Activated naive CD4-positive, alpha-beta T cell treated with anti-CD3 and anti-CD28 coated beads, Interleukin-2, amount 50 U/mL, for 72 hours (primary cell): ENCODE measurements around the gene SPPL2A. TPM values are rescaled to one million over a fixed set of nuclear protein-coding genes. Genes with fewer than 3 reads are reported as not detected.
"Not testable (repeated sequence)": the region's sequence is repeated elsewhere in the genome, so short reads cannot be mapped to it uniquely, and the experiment has no call there.

Source experiments
- ATAC-seq, 2 donors: fragments of 150-1000 bp; cut with Tn5 transposase; 2 replicates each; pipeline ENCODE4 v1.10.0; 2021; ENCODE audit warnings: mild to moderate bottlenecking in 2 of 2, moderate library complexity in 2 of 2
- DNase-seq, 2 donors: peaks; one replicate each; pipeline ENCODE4 v3.0.0; 2021 to 2022; ENCODE audit warnings: low spot score in 2 of 2
- H3K27ac Mint-ChIP-seq, 2 donors: one replicate each; pipeline ENCODE4 v1.8.0; 2022; ENCODE audit warnings: mild to moderate bottlenecking in 2 of 2, mixed read lengths in 2 of 2
- H3K36me3 Mint-ChIP-seq, 2 donors: one replicate each; pipeline ENCODE4 v1.8.0; 2022; ENCODE audit warnings: mixed read lengths in 2 of 2
- H3K9me3 Mint-ChIP-seq, 2 donors: one replicate each; pipeline ENCODE4 v1.8.0; 2022; ENCODE audit warnings: mixed read lengths in 2 of 2
- total RNA-seq, 2 donors: library from RNA; stranded (reverse); gene quantifications; one replicate each; pipeline ENCODE4 v1.2.3, GENCODE V29; 2022

The SPPL2A gene
- total RNA-seq, 2 donors from 2014 or later = 61.0 to 68.1 TPM

DNA sequence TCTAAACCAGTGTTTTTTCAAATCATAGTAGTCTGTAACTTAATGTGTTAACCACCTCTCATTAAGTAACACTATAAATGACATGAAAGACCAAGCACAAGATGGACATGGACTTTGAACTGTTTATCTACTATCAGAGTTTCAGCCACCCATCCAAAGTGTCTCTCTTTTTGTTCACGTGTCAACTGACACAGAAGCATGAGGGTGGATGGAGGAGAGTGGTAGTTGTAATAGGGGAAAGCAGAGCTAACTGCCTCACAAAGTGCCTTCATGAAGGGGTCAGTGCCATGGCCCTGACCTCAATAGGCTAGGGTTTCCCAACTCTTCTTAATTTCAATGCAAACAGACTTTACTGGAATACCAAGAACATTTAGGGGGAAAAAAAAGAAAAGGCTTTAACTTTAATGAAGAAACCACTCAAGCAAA is 46.8 kb downstream of the SPPL2A start:
- Mint-ChIP-seq H3K9me3 (no peaks in the 10 kb centered on the region), H3K27ac (no peak overlapping the region), H3K36me3 (peaks cover 0 to 4% of the 10 kb centered on the region in 2 donors)
- ATAC-seq = no peak
- no peak for DNase-seq

DNA sequence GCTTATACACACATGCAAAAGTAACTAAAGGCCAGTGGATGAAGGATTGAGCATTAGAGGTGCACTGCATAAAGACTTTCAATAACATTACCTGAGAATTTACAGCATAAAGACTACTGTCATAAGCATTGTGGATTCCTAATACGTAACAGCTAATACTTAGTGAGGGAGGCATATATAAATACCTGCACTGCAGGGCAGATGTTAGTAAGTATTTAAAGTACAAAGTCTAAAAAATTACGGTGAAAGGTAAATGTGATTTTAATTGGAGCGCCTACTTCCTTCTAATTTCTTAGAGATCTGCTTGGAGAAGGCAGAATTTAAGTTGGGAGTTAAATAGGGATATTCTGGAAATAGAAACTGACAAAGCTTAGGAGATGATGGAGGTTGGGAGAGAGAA is 53.5 kb downstream of the SPPL2A start:
- no peak for ATAC-seq
- Mint-ChIP-seq H3K27ac (no peak overlapping the region), H3K9me3 (no peaks in the 10 kb centered on the region), H3K36me3 (no peaks in the 10 kb centered on the region)
- no peak for DNase-seq

- ATAC-seq (no peak), DNase-seq (no peak)
- Mint-ChIP-seq H3K27ac (no peak overlapping the region), H3K9me3 (no peaks in the 10 kb centered on the region), H3K36me3 (no peaks in the 10 kb centered on the region)
Observed at GRCh38 chr15:50710585-50710984, 54.9 kb downstream of the SPPL2A start.

DNA sequence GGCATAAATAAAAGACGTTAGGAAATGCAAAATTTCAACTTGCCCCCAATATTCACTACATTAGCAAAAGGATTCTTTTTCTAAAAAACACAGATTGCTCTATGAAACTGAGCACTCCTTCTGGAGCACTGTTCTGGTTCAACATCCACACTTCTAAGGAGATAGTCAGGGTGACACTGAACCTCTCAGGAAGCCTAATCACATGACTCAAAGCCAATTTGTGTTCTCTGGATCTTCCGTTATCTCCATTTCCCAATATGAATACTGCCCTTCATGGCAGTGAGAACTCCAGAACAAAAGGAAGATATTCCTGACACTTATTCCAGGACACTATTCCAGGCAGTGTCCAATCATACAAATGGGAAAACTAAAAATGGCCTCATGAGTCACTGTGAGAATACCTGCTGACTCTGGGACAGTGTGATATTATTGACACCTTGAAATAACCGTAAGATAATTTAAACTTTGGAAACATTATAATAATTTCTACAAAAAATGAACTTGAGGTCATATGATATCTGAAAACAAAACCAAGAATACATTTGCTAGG is 57.6 kb downstream of the SPPL2A start:
- DNase-seq (no peak), ATAC-seq (no peak)
- Mint-ChIP-seq H3K9me3 (no peaks in the 10 kb centered on the region), H3K27ac (no peak overlapping the region), H3K36me3 (no peaks in the 10 kb centered on the region)

DNA sequence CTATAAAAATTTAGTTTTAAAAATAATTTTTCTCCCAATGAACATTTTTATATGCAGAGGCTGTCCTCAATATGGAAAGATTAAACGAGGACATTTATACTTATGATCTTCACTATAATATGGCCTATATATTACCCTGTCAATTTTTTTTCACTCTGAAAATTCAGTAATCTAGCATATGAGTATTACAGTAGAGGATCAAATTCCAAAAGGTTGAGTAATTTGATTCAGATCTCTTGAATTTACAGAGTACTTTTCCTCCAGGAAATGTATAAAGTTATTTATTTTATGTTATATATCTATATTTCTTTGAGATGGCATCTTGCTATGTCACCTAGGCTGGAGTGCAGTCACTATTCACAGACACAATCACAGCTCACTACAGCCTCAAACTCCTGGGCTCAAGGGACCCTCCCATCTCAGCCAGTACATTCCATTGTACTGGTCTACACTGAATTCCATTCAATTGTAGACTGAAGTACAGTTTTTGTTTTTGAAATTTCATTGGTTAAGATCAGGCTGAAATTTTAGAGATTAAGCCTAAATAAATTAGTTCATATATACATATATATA is 62.7 kb downstream of the SPPL2A start:
- Mint-ChIP-seq H3K9me3 (no peaks in the 10 kb centered on the region), H3K27ac (no peak overlapping the region), H3K36me3 (no peaks in the 10 kb centered on the region)
- no peak for DNase-seq
- no peak for ATAC-seq

DNA sequence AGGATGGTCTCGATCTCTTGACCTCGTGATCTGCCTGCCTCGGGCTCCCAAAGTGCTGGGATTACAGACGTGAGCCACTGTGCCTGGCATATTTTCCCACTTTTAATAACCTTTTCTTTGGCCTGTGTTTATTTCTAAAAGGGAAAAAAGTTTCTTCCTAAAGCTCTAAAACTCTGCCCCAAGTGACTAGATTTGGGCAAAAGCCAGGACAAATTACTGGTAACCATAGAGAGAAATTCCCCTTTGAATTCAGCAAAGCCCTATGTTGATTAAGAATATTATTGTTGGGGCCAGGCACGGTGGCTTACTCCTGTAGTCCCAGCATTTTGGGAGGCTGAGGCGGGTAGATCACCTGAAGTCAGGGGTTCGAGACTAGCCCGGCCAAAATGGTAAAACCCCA is 67.4 kb downstream of the SPPL2A start:
- no peak for ATAC-seq
- Mint-ChIP-seq H3K27ac (no peak overlapping the region), H3K9me3 (no peaks in the 10 kb centered on the region), H3K36me3 (no peaks in the 10 kb centered on the region)
- DNase-seq = no peak

- no peak for ATAC-seq
- no peaks in the 10 kb centered on the region for H3K36me3 Mint-ChIP-seq
Observed at GRCh38 chr15:50697109-50697797, 68.3 kb downstream of the SPPL2A start.

DNA sequence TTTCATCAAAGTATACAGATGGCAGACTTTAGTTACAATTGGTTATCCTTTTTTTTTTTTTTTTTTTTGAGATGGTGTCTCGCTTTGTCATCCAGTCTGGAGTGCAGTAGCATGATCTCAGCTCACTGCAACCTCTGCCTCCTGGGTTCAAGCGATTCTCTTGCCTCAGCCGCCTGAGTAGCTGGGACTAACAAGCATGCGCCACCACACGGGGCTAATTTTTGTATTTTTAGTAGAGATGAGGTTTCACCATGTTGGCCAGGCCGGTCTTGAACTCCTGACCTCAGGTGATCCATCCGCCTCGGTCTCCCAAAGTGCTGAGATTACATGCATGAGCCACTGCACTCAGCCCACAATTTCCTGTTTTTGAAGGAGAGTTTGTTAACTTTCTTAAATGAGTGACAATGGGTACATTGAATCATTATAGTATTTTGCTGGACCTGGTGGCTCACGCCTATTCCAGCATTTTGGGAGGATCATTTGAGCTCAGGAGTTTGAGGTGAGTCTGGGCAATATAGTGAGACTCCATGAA is 70.8 kb downstream of the SPPL2A start:
- peak in 1 of 2 donors; percentile 22 for ATAC-seq
- not testable (repeated sequence) for H3K9me3 Mint-ChIP-seq, H3K27ac Mint-ChIP-seq, H3K36me3 Mint-ChIP-seq, DNase-seq

More at GRCh38 chr15:50697109-50697797, 68.3 kb downstream of the SPPL2A start:
- Mint-ChIP-seq H3K9me3 (no peaks in the 10 kb centered on the region), H3K27ac (no peak overlapping the region)
- DNase-seq = no peak

DNA sequence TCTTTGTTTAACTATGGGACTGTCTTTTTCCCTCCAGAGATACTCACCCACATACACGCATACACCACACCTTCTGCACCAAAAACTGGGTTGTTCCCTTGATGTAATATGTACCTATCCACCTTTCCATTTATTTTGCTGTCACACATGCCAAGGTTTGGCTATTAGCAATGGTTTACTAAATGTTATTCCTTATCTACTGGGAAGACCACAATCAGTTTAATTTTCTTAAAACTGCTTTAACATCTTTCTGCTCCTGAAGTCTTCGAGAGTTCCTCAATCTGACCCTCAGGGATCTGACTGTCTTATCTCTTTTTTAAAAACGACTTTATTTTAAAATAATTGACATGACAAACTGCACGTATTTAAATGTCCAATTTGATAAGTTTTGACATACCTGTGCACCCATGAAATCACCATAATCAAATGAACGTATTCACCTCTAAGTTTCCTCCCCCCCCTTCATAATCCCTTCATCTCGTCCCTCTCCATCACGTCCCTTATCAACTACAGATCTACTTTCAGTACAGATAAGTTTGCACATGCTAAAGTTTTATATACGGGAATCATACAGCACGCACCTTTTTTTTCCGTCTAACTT is 78.1 kb downstream of the SPPL2A start:
- H3K27ac Mint-ChIP-seq = peak overlapping the region; percentile 91 to 99
- DNase-seq = no peak
- H3K36me3 Mint-ChIP-seq = peaks cover 29 to 46% of the 10 kb centered on the region in 2 donors
- no peaks in the 10 kb centered on the region for H3K9me3 Mint-ChIP-seq
- ATAC-seq = no peak

GRCh38 chr15:50686469-50687301 is 78.8 kb downstream of the SPPL2A start, which contains the start of gene TRPM7:
TRPM7 (minus strand) TSS chr15:50686797; CDS start chr15:50686533, 264 bp downstream.
- DNase-seq = peak; percentile 91 to 92

DNA sequence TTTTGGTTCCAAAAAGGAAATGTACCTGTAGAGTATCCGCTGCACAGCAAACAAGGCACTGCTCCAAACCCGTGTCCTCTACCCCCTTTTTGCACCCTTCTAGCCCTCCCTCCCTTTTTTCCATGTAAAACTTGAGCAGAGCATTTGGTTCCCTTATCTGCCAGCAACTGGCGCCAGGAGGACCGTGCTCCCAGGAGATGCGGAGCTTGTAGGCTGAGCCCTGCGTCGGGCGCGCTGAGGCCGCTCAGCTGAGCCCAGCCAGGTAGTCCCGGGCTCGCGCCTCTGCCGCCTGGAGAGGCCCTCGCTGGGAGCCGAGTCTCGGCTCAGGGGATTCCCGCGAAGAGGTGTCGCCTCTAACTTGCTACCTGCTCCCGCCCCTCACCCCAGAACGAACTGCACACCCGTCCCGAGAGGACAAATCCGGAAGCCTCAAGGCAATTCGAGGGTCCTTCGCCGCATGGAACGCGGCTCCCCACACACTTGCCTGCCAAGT is 79.5 kb downstream of the SPPL2A start:
- H3K36me3 Mint-ChIP-seq = peaks cover 29 to 55% of the 10 kb centered on the region in 2 donors
- ATAC-seq (peak; percentile 69 to 80), DNase-seq (peak; percentile 74 to 83)
- H3K27ac Mint-ChIP-seq = peak overlapping the region; percentile 98 to 99
- H3K9me3 Mint-ChIP-seq = no peaks in the 10 kb centered on the region

More at GRCh38 chr15:50686469-50687301, 78.8 kb downstream of the SPPL2A start, which contains the start of gene TRPM7:
- Mint-ChIP-seq H3K9me3 (no peaks in the 10 kb centered on the region), H3K27ac (peak within 1 kb of the TSS; percentile 98 to 99), H3K36me3 (peaks cover 29 to 48% of the 10 kb centered on the region in 2 donors)
- peak; percentile 86 to 88 for ATAC-seq

- Mint-ChIP-seq H3K27ac (peak overlapping the region; percentile 98 to 99), H3K9me3 (no peaks in the 10 kb centered on the region), H3K36me3 (peaks cover 29 to 57% of the 10 kb centered on the region in 2 donors)
- no peak for DNase-seq
- ATAC-seq = no peak
Observed at GRCh38 chr15:50685191-50685975, 80.1 kb downstream of the SPPL2A start.

- Mint-ChIP-seq H3K36me3 (peaks cover 12 to 48% of the 10 kb centered on the region in 2 donors), H3K9me3 (no peaks in the 10 kb centered on the region), H3K27ac (peak overlapping the region in 1 of 2 donors; percentile 82)
- no peak for DNase-seq
- ATAC-seq = no peak
Observed at GRCh38 chr15:50681467-50681866, 84.0 kb downstream of the SPPL2A start.

DNA sequence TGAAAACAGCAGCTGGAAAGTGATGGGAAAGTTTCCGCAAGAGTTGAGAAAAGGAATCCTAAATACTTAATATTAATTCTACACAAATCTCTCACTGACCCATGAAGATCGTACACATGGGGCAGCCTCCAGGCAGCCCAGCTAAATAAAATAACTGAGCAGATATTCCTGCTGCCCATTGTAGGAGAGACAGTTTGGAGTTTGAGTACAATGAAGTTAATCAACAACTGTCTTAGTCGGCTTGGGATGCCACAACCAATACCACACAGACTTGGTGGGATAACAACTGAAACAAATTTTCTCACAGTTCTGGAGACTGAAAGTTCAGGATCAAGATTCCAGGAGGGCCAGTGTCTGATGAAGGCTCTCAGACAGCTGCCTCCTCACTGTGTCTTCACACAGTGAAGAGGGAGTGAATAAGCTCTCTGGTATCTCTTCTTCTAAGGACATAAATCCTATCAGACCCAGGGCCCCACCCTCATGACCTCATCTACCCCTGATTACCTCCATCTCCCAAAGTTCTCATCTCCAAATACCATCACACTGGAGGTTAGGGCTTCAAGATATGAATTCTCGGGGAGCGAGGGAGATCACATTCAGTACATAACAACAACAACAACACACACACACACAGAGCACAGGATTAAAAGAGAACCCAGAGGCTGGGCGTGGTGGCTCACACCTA is 88.6 kb downstream of the SPPL2A start:
- ATAC-seq = no peak
- no peak for DNase-seq
- Mint-ChIP-seq H3K27ac (no peak overlapping the region), H3K9me3 (no peaks in the 10 kb centered on the region), H3K36me3 (peaks cover 0 to 16% of the 10 kb centered on the region in 2 donors)
